GM10847 (cell line): ENCODE data around the gene UBE2Q1.

Experiments
- POLR2A ChIP-seq: IDR thresholded peaks from 2 replicates; pipeline ENCODE4 v1.6.1; 2011; ENCODE audit not compliant: insufficient read length; ENCODE audit errors: extremely low read depth

UBE2Q1 gene

DNA sequence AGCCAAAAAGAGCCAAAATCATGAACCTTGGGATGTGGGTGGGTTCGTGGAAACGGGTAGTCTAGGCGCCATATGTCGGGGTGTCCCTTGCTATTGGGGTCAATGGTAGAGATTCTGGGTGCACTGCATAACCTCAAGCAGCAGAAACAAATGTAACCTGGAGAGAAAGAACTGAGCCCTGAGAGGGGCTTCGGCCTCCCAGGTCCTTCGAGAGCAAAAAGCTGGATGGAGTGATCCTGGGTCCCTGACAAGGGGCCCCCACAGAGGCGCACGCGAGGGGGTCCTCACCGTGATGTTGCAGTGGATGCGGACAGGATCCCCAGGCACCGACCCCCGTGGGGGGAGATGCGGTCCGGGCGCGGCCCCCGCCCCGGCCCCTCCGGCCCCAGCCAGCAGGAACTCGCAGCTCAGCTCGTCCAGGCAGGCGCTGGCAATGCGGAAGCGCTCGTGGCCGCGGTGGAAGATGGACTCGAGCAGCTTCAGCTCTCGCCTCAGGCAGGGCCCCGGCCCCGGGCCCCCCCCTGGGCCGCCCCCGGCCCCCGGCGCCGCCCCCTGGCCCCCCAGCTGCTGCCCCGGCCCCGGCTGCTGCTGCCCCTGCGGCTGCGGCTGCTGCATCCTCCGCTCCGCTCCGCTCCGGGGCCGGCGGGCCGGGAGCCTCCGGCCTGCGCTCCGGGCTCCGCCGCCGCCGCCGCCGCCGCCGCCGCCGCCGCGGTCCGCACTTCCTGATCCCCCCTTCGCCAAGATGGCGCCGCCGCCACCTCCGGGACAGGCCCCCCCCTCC, at the start of gene UBE2Q1:
Gene UBE2Q1 (minus strand): TSS at position 724 of the 781 bp plus-strand sequence. CDS start 109 bp downstream, at position 615.
- TF ChIP-seq POLR2A = no peak

GRCh38 chr1:154607609-154608396, 49.3 kb upstream of the UBE2Q1 start, which contains the start of gene ADAR:
Gene ADAR, minus strand, starts transcription at chr1:154608186. Its CDS starts 180 bp downstream, at chr1:154608006.
- TF ChIP-seq POLR2A = peak; percentile 65

DNA sequence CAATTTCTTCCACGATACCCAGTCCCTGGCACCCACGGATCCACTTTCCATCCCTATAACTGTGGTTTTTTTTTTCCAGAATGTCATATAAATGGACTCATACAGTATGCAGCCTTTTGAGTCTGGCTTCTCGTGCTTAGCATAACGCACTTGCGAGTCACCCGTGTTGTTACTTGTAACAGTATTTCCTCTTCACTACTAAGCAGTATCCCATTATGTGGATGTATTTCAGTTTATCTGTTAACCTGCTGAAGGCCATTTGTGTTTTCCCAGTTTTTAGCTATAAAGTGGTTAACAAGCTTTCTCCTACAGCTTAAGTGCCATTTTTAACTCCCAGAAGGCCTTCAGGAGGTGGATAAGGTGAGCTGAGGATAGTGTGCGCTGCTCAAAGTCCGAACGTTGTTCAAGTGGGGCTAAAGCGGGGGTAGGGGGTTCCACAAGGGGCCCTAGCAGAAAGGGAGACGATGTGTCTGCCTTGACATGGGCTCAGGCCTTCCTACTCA, 48.7 kb upstream of the UBE2Q1 start:
- no peak for TF ChIP-seq POLR2A

GRCh38 chr1:154605534-154605933, 47.1 kb upstream of the UBE2Q1 start:
- TF ChIP-seq POLR2A = no peak

- no peak for TF ChIP-seq POLR2A
Observed at GRCh38 chr1:154603317-154603716, 44.9 kb upstream of the UBE2Q1 start.

GRCh38 chr1:154599658-154600057, 41.2 kb upstream of the UBE2Q1 start:
- no peak for TF ChIP-seq POLR2A

DNA sequence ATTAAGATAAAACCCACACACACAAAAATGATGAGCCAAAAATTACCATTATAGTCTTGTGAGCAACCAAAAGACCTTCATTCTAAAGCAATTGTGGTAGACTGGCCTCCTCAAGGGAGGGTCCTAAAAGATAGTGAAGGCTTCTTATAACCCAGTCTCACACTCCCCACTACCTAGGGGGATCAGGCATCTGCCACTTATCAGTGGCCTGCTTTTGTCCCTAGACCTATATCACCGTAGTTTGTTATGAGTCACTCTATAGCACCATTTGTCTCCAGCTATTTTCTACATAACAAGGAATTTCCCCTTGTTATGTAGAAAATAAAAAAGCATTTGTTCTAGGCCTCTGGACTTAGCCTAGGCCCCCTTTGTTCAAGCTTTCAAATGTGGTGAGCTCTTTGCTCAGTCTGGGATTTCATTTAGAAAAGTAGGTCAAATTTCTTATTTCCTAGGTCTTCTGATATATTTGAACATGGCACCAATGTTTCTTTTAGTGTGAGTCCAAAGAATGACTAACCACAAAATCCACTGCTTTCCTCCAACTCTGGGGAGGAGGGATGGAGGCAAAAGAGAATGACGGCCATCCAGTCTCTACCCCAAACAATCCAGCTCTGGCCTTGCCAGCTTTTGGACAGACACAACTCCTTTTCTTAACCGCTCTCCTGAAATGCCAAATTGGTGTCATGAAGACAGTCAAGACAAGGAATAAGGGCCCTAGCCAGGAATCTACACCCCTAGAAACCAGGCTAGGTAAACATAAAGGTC, 40.6 kb upstream of the UBE2Q1 start:
- TF ChIP-seq POLR2A = no peak

- TF ChIP-seq POLR2A = no peak
Observed at GRCh38 chr1:154595621-154596020, 37.2 kb upstream of the UBE2Q1 start.

DNA sequence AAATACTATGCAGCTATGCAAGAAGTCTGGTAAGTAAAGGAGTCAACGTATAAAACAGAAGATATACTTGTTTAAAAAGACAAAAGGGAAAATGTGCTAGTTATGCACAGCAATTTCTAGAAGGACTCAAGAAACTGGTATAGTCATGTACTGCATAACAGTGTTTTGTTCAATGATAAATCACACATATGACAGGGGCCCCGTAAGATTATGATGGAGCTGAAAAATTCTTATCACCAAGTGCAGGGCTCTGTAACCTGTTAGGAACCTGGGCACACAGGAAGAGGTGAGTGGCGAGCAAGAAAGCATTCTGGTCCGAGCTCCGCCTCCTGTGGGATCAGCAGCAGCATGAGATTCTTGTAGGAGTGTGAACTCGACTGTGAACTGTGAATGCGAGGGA, 36.3 kb upstream of the UBE2Q1 start:
- TF ChIP-seq POLR2A = no peak

GRCh38 chr1:154593390-154593789, 34.9 kb upstream of the UBE2Q1 start:
- no peak for TF ChIP-seq POLR2A

DNA sequence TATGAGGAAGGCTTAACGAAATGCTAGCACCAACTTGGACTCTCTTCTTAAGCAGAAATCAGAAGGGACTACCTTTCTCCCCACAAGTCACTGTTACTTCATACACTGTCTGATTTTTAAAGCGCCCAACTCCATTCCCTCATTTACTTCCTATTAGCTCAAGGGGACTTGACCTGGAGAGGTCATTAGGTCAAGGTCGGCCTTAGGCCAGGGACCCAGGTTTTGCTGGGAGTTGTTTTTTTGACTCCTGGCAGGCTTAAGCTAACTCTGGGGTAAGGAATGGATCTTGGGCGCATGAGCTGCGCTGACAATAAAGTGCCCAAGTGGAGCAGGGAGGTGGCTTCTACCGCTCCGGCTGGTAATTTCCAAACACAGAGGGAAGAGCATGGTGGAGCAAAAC, 32.7 kb upstream of the UBE2Q1 start:
- no peak for TF ChIP-seq POLR2A

GRCh38 chr1:154590756-154591155, 32.3 kb upstream of the UBE2Q1 start:
- TF ChIP-seq POLR2A = no peak

DNA sequence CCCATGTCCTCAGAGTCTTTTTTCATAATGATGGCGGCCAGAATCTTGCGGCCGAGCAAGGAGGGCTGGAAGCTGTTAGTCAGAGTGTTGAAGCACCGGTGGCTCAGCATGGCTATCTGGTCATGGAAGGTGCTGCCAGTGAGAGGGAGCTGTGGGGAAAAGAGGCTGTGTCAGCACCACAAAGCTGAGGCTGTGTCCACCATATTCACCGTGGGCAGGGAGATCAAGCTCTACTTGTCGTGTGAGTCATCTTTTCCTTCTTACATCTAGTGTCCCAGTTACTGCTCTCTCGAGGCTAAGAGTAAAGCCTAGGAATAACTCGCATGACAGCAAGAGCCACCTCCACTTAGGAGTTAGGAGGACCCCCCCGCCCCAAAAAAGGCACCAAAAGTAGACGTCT, 31.3 kb upstream of the UBE2Q1 start:
- TF ChIP-seq POLR2A = no peak

DNA sequence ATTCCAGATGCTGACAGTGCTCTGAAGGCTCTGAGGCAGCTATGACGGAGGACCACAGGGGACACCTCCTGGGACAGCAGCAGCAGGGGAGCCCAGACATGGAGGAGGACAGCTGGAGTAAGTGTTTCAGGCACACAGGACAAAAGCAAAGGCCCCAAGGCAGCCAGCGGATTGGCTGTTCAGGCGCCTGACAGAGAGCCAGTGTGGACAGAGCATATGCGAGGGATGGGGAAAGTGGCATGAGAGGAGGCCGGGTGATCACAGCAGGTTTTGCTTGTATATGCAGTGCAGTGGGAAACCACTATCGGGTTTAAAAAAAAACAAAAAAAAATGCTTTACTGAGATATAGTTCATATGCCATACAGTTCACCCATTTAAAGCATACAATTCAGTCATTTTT, 28.2 kb upstream of the UBE2Q1 start:
- TF ChIP-seq POLR2A = no peak

DNA sequence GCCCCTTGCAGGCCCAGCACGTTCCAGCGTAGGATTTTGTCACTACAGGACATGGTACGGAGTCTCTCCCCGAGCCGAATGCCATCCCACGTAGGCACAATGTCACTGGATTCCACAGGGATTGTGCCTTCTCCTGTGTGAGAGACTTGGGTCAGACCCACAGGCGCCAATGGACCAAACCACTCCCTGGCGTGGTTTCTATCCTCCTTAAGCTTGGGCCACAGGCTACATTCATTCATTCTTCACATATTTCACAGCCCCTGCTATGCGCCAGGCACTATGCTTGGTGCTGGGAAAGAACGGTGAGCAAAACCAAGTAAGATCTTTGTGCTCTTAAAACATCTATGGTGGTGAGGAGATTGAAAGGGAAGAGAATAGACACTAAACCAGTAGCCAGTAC, 27.8 kb upstream of the UBE2Q1 start:
- no peak for TF ChIP-seq POLR2A

- no peak for TF ChIP-seq POLR2A
Observed at GRCh38 chr1:154584267-154584994, 26.0 kb upstream of the UBE2Q1 start.
